Activated CD8-positive, alpha-beta memory T cell treated with anti-CD3 and anti-CD28 coated beads, Interleukin-2, amount 10 ng/mL, durations not matched to agents 7 days and 5 days (primary cell): ENCODE measurements around the gene LRRC23. TPM values are rescaled to one million over a fixed set of nuclear protein-coding genes. Genes with fewer than 3 reads are reported as not detected.
A peak's percentile ranks its signal among the peaks of the same experiment; 100 is the strongest.

Source experiments
- ATAC-seq: fragments of 150-1000 bp; cut with Tn5 transposase; one replicate; pipeline ENCODE4 v1.10.0; 2021; ENCODE audit warnings: moderate library complexity
- CTCF ChIA-PET: fragments of 350-600 bp; sonication (Branson Sonifier 250); formaldehyde crosslinking; loops from one replicate; lab custom pipeline; 2021; ENCODE audit warnings: antibody characterized with exemption; lab: Charles Lee
- DNase-seq: peaks from one replicate; pipeline ENCODE4 v3.0.0-alpha.2; 2020
- H3K27ac Mint-ChIP-seq: one replicate; pipeline ENCODE4 v1.8.0; 2021; ENCODE audit warnings: mild to moderate bottlenecking, mixed read lengths
- H3K27me3 Mint-ChIP-seq: one replicate; pipeline ENCODE4 v1.8.0; 2021; ENCODE audit warnings: mixed read lengths
- H3K36me3 Mint-ChIP-seq: one replicate; pipeline ENCODE4 v1.8.0; 2021; ENCODE audit warnings: mild to moderate bottlenecking, mixed read lengths
- H3K4me1 Mint-ChIP-seq: one replicate; pipeline ENCODE4 v1.8.0; 2021; ENCODE audit warnings: mixed read lengths
- H3K4me3 Mint-ChIP-seq: one replicate; pipeline ENCODE4 v1.8.0; 2021; ENCODE audit warnings: mild to moderate bottlenecking, moderate library complexity, mixed read lengths
- H3K9me3 Mint-ChIP-seq: one replicate; pipeline ENCODE4 v1.8.0; 2022; ENCODE audit warnings: low read depth, mixed read lengths
- total RNA-seq, 2 experiments: library from RNA; stranded (reverse); gene quantifications; one replicate each; pipeline ENCODE4 v1.2.3, GENCODE V29; 2021

LRRC23 gene
- total RNA-seq, 2 experiments from 2014 or later, result 4.9 to 8.7 TPM

- Mint-ChIP-seq H3K27me3 (no peaks in the 10 kb centered on the region), H3K4me1 (peaks cover 52% of the 10 kb centered on the region), H3K27ac (no peak overlapping the region)
Measured at GRCh38 chr12:6915789-6916285, 11.2 kb downstream of the LRRC23 start.

GRCh38 chr12:6916426-6917200 lies 12.0 kb downstream of the LRRC23 start:
- Mint-ChIP-seq H3K4me3 (peak overlapping the region; percentile 92), H3K27ac (no peak overlapping the region), H3K36me3 (peaks cover 30% of the 10 kb centered on the region), H3K27me3 (no peaks in the 10 kb centered on the region), H3K9me3 (no peaks in the 10 kb centered on the region), H3K4me1 (peaks cover 54% of the 10 kb centered on the region)
- ATAC-seq (no peak), DNase-seq (no peak)
- CTCF ChIA-PET, result interaction anchor here (1.2 to 4.7 kb wide), 5 partner anchors 9 to 192 kb away, joined by 4 to 22 read pairs (median 8); partner anchors contain the start of genes C1RL and SPSB2

More at GRCh38 chr12:6915789-6916285, 11.2 kb downstream of the LRRC23 start:
- Mint-ChIP-seq H3K9me3 (no peaks in the 10 kb centered on the region), H3K36me3 (peaks cover 27% of the 10 kb centered on the region), H3K4me3 (peak overlapping the region; percentile 92)
- DNase-seq, result no peak
- CTCF ChIA-PET, result interaction anchor here (1.8 to 4.7 kb wide), 4 partner anchors 9 to 193 kb away, joined by 4 to 22 read pairs (median 8); partner anchors contain the start of genes C1RL and SPSB2
- no peak for ATAC-seq

GRCh38 chr12:6917491-6918231 lies 13.0 kb downstream of the LRRC23 start:
- H3K27me3 Mint-ChIP-seq, result no peaks in the 10 kb centered on the region
- CTCF ChIA-PET, result interaction anchor here (1.2 to 4.7 kb wide), 3 partner anchors 8 to 45 kb away, joined by 4 to 22 read pairs (median 8); partner anchors contain the start of gene SPSB2
- H3K27ac Mint-ChIP-seq, result no peak overlapping the region
- H3K4me3 Mint-ChIP-seq, result no peak overlapping the region
- no peaks in the 10 kb centered on the region for H3K9me3 Mint-ChIP-seq
- ATAC-seq (no peak), DNase-seq (no peak)
- peaks cover 60% of the 10 kb centered on the region for H3K4me1 Mint-ChIP-seq
- peaks cover 36% of the 10 kb centered on the region for H3K36me3 Mint-ChIP-seq

GRCh38 chr12:6919588-6919987 lies 15.0 kb downstream of the LRRC23 start:
- ATAC-seq (no peak), DNase-seq (no peak)
- H3K36me3 Mint-ChIP-seq, result peaks cover 39% of the 10 kb centered on the region
- H3K27ac Mint-ChIP-seq, result peak overlapping the region; percentile 55
- no peak overlapping the region for H3K4me3 Mint-ChIP-seq
- H3K9me3 Mint-ChIP-seq, result no peaks in the 10 kb centered on the region
- H3K4me1 Mint-ChIP-seq, result peaks cover 58% of the 10 kb centered on the region
- H3K27me3 Mint-ChIP-seq, result no peaks in the 10 kb centered on the region
- CTCF ChIA-PET, result interaction anchor here (1.0 to 11.0 kb wide), 5 partner anchors 10 to 47 kb away, joined by 3 to 116 read pairs (median 5); partner anchors contain the start of gene SPSB2

GRCh38 chr12:6921539-6921938 lies 16.9 kb downstream of the LRRC23 start:
- H3K9me3 Mint-ChIP-seq, result no peaks in the 10 kb centered on the region
- H3K27ac Mint-ChIP-seq, result no peak overlapping the region
- H3K36me3 Mint-ChIP-seq, result peaks cover 33% of the 10 kb centered on the region

GRCh38 chr12:6921996-6922946 lies 17.6 kb downstream of the LRRC23 start:
- H3K27ac Mint-ChIP-seq, result peak overlapping the region; percentile 55
- DNase-seq (no peak), ATAC-seq (no peak)
- no peaks in the 10 kb centered on the region for H3K9me3 Mint-ChIP-seq
- H3K27me3 Mint-ChIP-seq, result no peaks in the 10 kb centered on the region
- CTCF ChIA-PET, result interaction anchor here (1.0 to 11.0 kb wide), 6 partner anchors 10 to 190 kb away, joined by 3 to 116 read pairs (median 4); no protein-coding TSS in a partner anchor
- peaks cover 28% of the 10 kb centered on the region for H3K36me3 Mint-ChIP-seq
- no peak overlapping the region for H3K4me3 Mint-ChIP-seq
- H3K4me1 Mint-ChIP-seq, result peaks cover 54% of the 10 kb centered on the region

More at GRCh38 chr12:6921539-6921938, 16.9 kb downstream of the LRRC23 start:
- Mint-ChIP-seq H3K27me3 (no peaks in the 10 kb centered on the region), H3K4me1 (peaks cover 52% of the 10 kb centered on the region), H3K4me3 (no peak overlapping the region)
- CTCF ChIA-PET, result interaction anchor here (1.0 to 11.0 kb wide), 7 partner anchors 10 to 191 kb away, joined by 3 to 116 read pairs (median 4); partner anchors contain the start of gene TPI1
- DNase-seq (no peak), ATAC-seq (no peak)

- ATAC-seq (no peak), DNase-seq (no peak)
- Mint-ChIP-seq H3K27ac (peak overlapping the region; percentile 0), H3K9me3 (no peaks in the 10 kb centered on the region), H3K27me3 (no peaks in the 10 kb centered on the region), H3K36me3 (peaks cover 23% of the 10 kb centered on the region), H3K4me1 (peaks cover 49% of the 10 kb centered on the region), H3K4me3 (no peak overlapping the region)
- CTCF ChIA-PET, result interaction anchor here (0.6 to 11.0 kb wide), 13 partner anchors 8 to 223 kb away, joined by 3 to 116 read pairs (median 12); partner anchors contain the start of genes C12orf57, C1RL, ENO2 and LRRC23
Measured at GRCh38 chr12:6923003-6923732, 18.5 kb downstream of the LRRC23 start.

GRCh38 chr12:6923851-6924250 lies 19.2 kb downstream of the LRRC23 start:
- peaks cover 25% of the 10 kb centered on the region for H3K36me3 Mint-ChIP-seq
- H3K4me3 Mint-ChIP-seq, result no peak overlapping the region
- CTCF ChIA-PET, result interaction anchor here (0.6 to 11.0 kb wide), 17 partner anchors 9 to 222 kb away, joined by 3 to 116 read pairs (median 5); partner anchors contain the start of genes C12orf57, C1RL, ENO2 and LRRC23
- H3K9me3 Mint-ChIP-seq, result no peaks in the 10 kb centered on the region
- H3K27ac Mint-ChIP-seq, result peak overlapping the region; percentile 77
- no peak for ATAC-seq
- no peak for DNase-seq
- H3K27me3 Mint-ChIP-seq, result no peaks in the 10 kb centered on the region
- H3K4me1 Mint-ChIP-seq, result peaks cover 54% of the 10 kb centered on the region

GRCh38 chr12:6925239-6925539 lies 20.6 kb downstream of the LRRC23 start:
- Mint-ChIP-seq H3K4me3 (no peak overlapping the region), H3K4me1 (peaks cover 54% of the 10 kb centered on the region), H3K27ac (no peak overlapping the region), H3K36me3 (peaks cover 14% of the 10 kb centered on the region), H3K9me3 (no peaks in the 10 kb centered on the region), H3K27me3 (no peaks in the 10 kb centered on the region)
- ATAC-seq (no peak), DNase-seq (no peak)
- CTCF ChIA-PET, result interaction anchor here (0.7 to 11.0 kb wide), 16 partner anchors 10 to 219 kb away, joined by 3 to 116 read pairs (median 8); partner anchors contain the start of genes C12orf57, C1RL, ENO2 and LRRC23

- Mint-ChIP-seq H3K36me3 (peaks cover 14% of the 10 kb centered on the region), H3K9me3 (no peaks in the 10 kb centered on the region), H3K27me3 (no peaks in the 10 kb centered on the region), H3K4me3 (peak overlapping the region; percentile 36), H3K27ac (no peak overlapping the region), H3K4me1 (peaks cover 57% of the 10 kb centered on the region)
- no peak for DNase-seq
- ATAC-seq, result no peak
- CTCF ChIA-PET, result interaction anchor here (0.7 to 11.0 kb wide), 16 partner anchors 11 to 187 kb away, joined by 3 to 116 read pairs (median 8); partner anchors contain the start of genes C12orf57, C1RL, ENO2 and LRRC23
Measured at GRCh38 chr12:6925540-6926279, 21.1 kb downstream of the LRRC23 start.
